HG03565 (cell line): Measurements from ENCODE around the gene CTCF.
A peak's percentile ranks its signal among the peaks of the same experiment; 100 is the strongest.

Source experiments
- ATAC-seq: cut with Tn5 transposase; IDR thresholded peaks from one replicate; pipeline ENCODE4 v1.9.1; 2021; ENCODE audit warnings: mild to moderate bottlenecking, moderate library complexity; ENCODE audit not compliant: unreplicated experiment

The CTCF gene

GRCh38 chr16:67651039-67651438 is 88.7 kb downstream of the CTCF start:
- ATAC-seq, result no peak

- ATAC-seq, result no peak
These were observed 89.5 kb downstream of the CTCF start for GRCh38 chr16:67651847-67652246.

DNA sequence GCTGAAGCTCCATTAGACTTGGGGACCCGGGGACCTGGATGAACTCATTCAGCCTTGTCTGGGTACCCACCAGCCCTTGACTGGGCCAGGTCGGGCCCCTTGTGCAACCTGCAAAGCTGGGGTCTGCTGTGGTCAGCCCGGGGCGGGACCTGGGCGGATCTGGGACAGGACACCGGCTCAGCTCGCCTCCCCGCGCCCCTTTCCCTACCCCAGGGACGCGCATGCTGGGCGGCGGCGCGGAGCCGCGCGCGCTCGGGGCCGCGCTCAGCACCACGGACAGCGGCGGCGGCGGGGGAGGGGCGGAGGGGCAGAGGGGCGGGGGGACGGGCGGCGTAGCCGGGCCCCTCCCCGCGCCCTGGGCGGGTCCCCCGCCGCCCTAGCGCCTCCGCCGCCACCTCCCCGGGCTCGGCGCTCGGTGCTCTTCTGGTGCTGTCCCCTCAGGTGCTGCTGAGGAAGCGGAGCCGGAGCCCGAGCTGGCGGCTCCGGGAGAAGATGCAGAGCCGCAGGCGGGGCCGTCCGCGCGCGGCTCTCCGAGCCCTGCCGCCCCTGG is 90.3 kb downstream of the CTCF start:
- ATAC-seq, result no peak

DNA sequence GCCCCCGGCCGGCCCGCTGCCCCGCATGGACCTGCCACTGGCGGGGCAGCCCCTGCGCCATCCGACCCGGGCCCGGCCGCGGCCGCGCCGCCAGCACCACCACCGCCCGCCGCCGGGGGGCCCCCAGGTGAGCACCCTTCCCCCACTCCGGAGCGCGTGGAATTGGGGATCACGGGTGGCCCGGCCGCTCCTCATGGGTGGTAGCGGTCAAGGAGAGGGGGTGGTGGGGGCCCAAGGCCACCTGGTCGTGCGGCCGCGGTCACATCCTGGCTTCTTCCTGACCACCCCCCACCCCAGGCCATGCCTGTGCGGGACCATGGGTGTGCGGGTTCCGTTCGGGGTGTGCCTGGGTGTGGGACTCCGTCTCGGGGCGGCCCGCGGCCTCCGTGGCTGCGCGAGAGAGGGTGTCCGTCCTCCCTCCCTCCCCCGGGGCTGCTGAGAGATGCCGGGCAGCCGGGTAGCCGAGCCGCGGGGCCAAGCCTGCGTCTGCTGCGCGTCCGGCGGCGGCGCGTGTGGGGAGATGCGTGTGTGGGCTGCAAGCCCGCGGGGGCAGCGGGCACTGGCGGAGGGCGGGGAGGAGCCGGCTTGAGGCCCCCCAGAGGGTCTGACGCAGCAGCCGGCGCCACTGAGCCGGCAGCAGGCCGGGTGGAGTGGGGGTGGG is 90.9 kb downstream of the CTCF start:
- no peak for ATAC-seq

- ATAC-seq, result no peak
These were observed 91.6 kb downstream of the CTCF start for GRCh38 chr16:67653789-67654402.

DNA sequence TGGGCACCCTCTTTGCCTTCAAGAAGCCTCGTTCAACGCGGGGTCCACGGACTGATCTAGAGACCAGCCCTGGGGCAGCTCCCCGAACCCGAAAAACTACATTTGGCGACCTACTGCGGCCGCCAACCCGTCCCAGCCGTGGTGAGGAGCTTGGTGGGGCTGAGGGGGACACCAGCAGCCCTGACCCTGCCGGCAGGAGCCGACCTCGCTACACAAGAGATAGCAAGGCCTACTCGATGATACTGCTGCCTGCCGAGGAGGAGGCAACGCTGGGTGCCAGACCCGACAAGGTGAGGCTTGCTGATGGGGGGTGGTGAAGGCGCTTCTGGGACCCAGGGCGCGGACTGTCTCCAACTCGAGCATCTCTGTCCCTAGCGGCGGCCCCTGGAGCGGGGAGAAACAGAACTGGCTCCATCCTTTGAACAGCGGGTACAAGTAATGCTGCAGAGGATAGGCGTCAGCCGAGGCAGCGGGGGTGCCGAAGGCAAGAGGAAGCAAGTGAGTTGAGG is 92.1 kb downstream of the CTCF start:
- ATAC-seq, result no peak

GRCh38 chr16:67655363-67655762 is 93.0 kb downstream of the CTCF start:
- ATAC-seq, result no peak

- ATAC-seq, result no peak
These were observed 94.2 kb downstream of the CTCF start for GRCh38 chr16:67656344-67657016.

DNA sequence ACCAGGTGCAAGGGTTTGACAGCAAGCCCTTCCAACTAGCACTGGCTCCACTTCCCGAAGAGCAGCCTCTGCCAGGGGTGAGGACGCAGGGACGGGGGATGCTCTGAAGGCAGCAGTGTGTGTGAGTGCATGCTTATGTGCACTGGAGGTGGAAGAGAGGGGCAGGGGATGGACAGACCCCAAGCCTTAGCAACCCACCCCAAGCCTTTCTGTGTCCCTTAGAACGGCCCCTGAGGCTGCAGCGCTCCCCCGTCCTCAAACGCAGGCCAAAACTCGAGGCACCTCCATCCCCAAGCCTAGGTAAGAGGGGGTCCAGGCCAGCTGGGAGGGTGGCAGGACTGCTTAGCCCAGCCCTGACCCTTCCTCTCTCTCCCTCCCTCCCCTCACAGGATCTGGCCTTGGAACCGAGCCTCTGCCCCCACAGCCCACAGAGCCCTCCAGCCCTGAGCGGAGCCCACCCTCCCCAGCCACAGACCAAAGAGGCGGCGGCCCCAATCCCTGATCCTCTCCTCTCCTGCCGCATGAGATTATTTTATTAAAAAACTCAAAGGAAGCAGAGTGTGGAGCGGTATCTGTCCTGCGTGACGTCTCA is 94.8 kb downstream of the CTCF start:
- no peak for ATAC-seq

DNA sequence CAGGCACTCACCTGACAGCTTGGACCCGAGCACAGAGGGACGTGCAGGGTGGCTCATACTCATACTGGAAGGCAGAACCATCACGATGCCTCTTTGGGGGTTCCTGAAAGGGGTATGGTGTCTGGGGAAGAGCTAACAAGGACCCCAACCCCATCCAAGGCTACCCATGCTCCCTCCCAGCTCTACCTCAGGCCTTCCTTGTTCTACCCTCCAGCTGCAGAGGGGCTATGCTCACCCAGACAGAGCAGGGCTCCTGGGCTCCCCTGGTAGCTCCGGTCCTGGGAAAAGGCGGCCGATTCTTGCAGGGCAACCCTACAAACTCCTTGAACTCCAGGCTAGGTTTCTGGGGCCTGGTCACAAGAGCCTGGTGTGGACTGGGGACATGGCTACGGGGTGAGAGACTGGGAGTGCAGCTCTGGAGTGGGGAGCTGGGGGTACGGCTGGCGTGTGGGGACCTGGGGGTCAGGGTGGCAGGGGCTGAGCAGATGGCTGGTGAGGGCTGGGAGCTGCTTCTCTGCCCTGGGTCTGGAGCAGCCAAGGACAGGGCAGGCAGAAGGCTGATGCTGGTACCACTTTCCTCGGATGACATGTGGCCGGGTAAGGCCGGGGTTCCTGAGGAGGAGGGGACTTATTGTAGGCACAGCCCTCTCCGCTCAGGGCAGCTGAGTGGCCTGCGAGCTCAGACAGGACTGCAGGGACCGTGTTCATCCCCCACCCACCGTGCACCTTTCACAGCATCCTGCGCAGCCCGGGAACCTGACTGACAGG is 95.6 kb downstream of the CTCF start:
- no peak for ATAC-seq

DNA sequence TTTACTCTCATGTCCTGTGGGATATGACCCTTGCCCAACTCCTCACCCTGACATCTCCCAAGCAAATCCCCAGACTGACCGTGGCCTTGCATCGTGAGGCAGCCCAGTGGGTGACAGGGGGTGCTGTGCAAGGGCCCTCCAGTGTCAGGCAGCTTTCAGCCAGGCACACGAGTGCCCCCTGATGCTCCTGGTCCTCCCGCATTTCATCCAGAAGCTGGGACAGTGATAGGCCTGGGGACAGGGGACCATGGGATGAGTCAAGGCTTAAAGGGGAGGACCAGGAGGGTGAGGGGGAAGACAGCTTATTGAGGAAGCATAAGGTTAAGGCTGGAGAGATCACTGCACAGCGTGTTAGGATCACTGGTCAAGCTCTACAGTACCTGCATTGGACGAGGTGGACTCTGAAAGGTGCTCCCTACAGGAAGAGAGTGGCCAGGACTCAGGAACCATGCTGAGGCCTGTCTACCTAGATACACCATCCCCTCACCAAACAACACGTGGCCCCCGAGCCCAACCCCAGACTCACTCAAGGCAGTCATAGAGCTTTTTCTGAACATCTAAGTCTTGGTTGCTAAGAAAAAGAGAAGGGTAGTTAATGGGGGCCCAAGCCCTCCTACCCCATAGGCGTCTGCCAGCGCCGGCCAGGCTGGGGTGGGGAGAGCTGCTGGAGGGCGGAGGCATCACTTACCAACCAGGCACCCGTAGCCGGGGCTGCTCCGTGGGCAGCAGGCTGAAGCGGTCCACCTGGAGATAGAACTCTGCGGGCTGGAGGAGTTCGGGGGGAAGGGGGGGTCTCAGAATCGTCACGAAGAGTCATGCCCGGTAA is 96.7 kb downstream of the CTCF start:
- no peak for ATAC-seq

- ATAC-seq, result peak; percentile 50
These were observed 97.6 kb downstream of the CTCF start, which contains the start of gene ACD for GRCh38 chr16:67659675-67660563. ACD (minus strand) TSS chr16:67660260; CDS start chr16:67660220, 40 bp downstream.

- ATAC-seq, result peak; percentile 71
These were observed 98.3 kb downstream of the CTCF start, which contains the start of gene PARD6A for GRCh38 chr16:67660564-67661028. PARD6A (plus strand) TSS chr16:67660960; CDS start chr16:67661039, 79 bp downstream.

- ATAC-seq, result no peak
These were observed 98.9 kb downstream of the CTCF start for GRCh38 chr16:67661101-67661761.

DNA sequence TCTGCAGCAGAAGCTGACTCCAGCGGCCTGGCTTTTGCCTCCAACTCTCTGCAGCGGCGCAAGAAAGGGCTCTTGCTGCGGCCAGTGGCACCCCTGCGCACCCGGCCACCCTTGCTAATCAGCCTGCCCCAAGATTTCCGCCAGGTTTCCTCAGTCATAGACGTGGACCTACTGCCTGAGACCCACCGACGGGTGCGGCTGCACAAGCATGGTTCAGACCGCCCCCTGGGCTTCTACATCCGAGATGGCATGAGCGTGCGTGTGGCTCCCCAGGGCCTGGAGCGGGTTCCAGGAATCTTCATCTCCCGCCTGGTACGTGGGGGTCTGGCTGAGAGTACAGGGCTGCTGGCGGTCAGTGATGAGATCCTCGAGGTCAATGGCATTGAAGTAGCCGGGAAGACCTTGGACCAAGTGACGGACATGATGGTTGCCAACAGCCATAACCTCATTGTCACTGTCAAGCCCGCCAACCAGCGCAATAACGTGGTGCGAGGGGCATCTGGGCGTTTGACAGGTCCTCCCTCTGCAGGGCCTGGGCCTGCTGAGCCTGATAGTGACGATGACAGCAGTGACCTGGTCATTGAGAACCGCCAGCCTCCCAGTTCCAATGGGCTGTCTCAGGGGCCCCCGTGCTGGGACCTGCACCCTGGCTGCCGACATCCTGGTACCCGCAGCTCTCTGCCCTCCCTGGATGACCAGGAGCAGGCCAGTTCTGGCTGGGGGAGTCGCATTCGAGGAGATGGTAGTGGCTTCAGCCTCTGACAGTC is 99.7 kb downstream of the CTCF start:
- ATAC-seq, result no peak

DNA sequence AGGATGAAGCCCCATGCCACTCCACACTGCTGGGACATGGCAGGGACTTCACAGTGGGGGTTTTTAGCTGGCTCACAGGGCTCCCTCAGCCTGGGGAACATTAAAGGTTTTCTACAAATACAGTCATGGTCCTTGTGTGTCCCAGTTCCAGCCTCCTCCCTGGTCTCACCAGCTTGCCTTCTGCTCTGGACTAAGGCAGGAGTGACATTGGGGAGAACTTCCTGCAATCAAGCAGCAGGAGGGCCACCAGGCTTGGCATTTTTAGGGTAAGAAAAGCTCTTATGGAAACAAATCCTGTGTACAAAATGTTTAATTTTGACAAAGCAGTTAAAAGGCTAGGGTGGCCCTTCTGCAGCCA is 100.3 kb downstream of the CTCF start:
- ATAC-seq, result no peak

GRCh38 chr16:67663151-67663876 is 101.0 kb downstream of the CTCF start:
- no peak for ATAC-seq
